Activated T-helper 1 cell treated with anti-CD3 and anti-CD28 coated beads, Interleukin-12 subunit alpha, Interleukin-12 subunit beta, Interleukin-2, Interleukin-4 antibody, amounts not matched to agents 30 ng/mL and 10 ng/mL and 1 ng/mL, durations not matched to agents 14 hours and 24 hours and 36 hours (primary cell): ENCODE measurements around the gene SLC4A7. TPM values are rescaled to one million over a fixed set of nuclear protein-coding genes. Genes with fewer than 3 reads are reported as not detected.
A peak's percentile ranks its signal among the peaks of the same experiment; 100 is the strongest.

Experiments used
- DNase-seq: peaks from one replicate; pipeline ENCODE4 v3.0.0; 2021; ENCODE audit warnings: low spot score
- H3K27ac Mint-ChIP-seq: one replicate; pipeline ENCODE4 v1.8.0; 2021; ENCODE audit warnings: mild to moderate bottlenecking, mixed read lengths
- H3K27me3 Mint-ChIP-seq: one replicate; pipeline ENCODE4 v1.8.0; 2022; ENCODE audit warnings: mild to moderate bottlenecking, moderate library complexity, mixed read lengths; ENCODE audit not compliant: insufficient read depth
- H3K36me3 Mint-ChIP-seq: one replicate; pipeline ENCODE4 v1.8.0; 2021; ENCODE audit warnings: low read depth, mixed read lengths
- H3K4me1 Mint-ChIP-seq: one replicate; pipeline ENCODE4 v1.8.0; 2021; ENCODE audit warnings: low read depth, mixed read lengths
- H3K4me3 Mint-ChIP-seq: one replicate; pipeline ENCODE4 v1.8.0; 2021; ENCODE audit warnings: mild to moderate bottlenecking, moderate library complexity, mixed read lengths
- H3K9me3 Mint-ChIP-seq: one replicate; pipeline ENCODE4 v1.8.0; 2021; ENCODE audit warnings: mixed read lengths
- intact Hi-C: fragments of 100-400 bp; cut with micrococcal nuclease; formaldehyde crosslinking; loops from one replicate; pipeline ENCODE4 v1.15.1; 2024
- total RNA-seq: library from RNA; stranded (reverse); gene quantifications from 2 replicates; pipeline ENCODE4 v1.2.3, GENCODE V29; 2022

Gene SLC4A7
- total RNA-seq, 1 donor from 2014 or later: 65.5 TPM

GRCh38 chr3:27479806-27480543, 4.2 kb downstream of the SLC4A7 start:
- H3K27ac Mint-ChIP-seq: peak overlapping the region; percentile 61
- intact Hi-C loops: loop anchor here (2.0 to 5.0 kb wide), 3 partner anchors 13 to 847 kb away; no protein-coding TSS in a partner anchor
- H3K4me3 Mint-ChIP-seq: peak overlapping the region; percentile 55
- H3K27me3 Mint-ChIP-seq: no peaks in the 10 kb centered on the region
- H3K4me1 Mint-ChIP-seq: peaks cover 51% of the 10 kb centered on the region
- no peak for DNase-seq
- peaks cover 35% of the 10 kb centered on the region for H3K36me3 Mint-ChIP-seq
- H3K9me3 Mint-ChIP-seq: peaks cover 6% of the 10 kb centered on the region

GRCh38 chr3:27471923-27472550, 12.1 kb downstream of the SLC4A7 start:
- Mint-ChIP-seq H3K27me3 (no peaks in the 10 kb centered on the region), H3K9me3 (peaks cover 6% of the 10 kb centered on the region), H3K4me1 (peaks cover 11% of the 10 kb centered on the region), H3K36me3 (peaks cover 16% of the 10 kb centered on the region), H3K27ac (no peak overlapping the region), H3K4me3 (no peak overlapping the region)
- intact Hi-C loops: no loop called here
- DNase-seq: no peak

- Mint-ChIP-seq H3K4me1 (peaks cover 6% of the 10 kb centered on the region), H3K36me3 (peaks cover 7% of the 10 kb centered on the region), H3K9me3 (no peaks in the 10 kb centered on the region), H3K27me3 (no peaks in the 10 kb centered on the region), H3K27ac (no peak overlapping the region), H3K4me3 (no peak overlapping the region)
- intact Hi-C loops: loop anchor here (5.0 kb wide), 1 partner anchor 336 kb away; no protein-coding TSS in a partner anchor
- DNase-seq: no peak
These were observed 15.8 kb downstream of the SLC4A7 start for GRCh38 chr3:27468283-27468886.

- H3K9me3 Mint-ChIP-seq: no peaks in the 10 kb centered on the region
- H3K27ac Mint-ChIP-seq: no peak overlapping the region
- H3K36me3 Mint-ChIP-seq: peaks cover 5% of the 10 kb centered on the region
- no peaks in the 10 kb centered on the region for H3K27me3 Mint-ChIP-seq
- peaks cover 8% of the 10 kb centered on the region for H3K4me1 Mint-ChIP-seq
- DNase-seq: no peak
- intact Hi-C loops: loop anchor here (1.0 to 5.0 kb wide), 4 partner anchors 13 to 335 kb away; no protein-coding TSS in a partner anchor
- no peak overlapping the region for H3K4me3 Mint-ChIP-seq
These were observed 16.6 kb downstream of the SLC4A7 start for GRCh38 chr3:27467545-27467944.

- intact Hi-C loops: loop anchor here (5.0 kb wide), 1 partner anchor 332 kb away; no protein-coding TSS in a partner anchor
- peaks cover 9% of the 10 kb centered on the region for H3K36me3 Mint-ChIP-seq
- peaks cover 13% of the 10 kb centered on the region for H3K4me1 Mint-ChIP-seq
- no peaks in the 10 kb centered on the region for H3K9me3 Mint-ChIP-seq
- no peak for DNase-seq
- no peaks in the 10 kb centered on the region for H3K27me3 Mint-ChIP-seq
- H3K27ac Mint-ChIP-seq: no peak overlapping the region
- H3K4me3 Mint-ChIP-seq: no peak overlapping the region
These were observed 19.5 kb downstream of the SLC4A7 start for GRCh38 chr3:27464646-27465045.

GRCh38 chr3:27462228-27462627, 22.0 kb downstream of the SLC4A7 start:
- Mint-ChIP-seq H3K4me3 (no peak overlapping the region), H3K36me3 (peaks cover 14% of the 10 kb centered on the region), H3K27me3 (no peaks in the 10 kb centered on the region), H3K9me3 (no peaks in the 10 kb centered on the region), H3K27ac (no peak overlapping the region), H3K4me1 (peaks cover 8% of the 10 kb centered on the region)
- intact Hi-C loops: no loop called here
- DNase-seq: no peak

- Mint-ChIP-seq H3K4me1 (peaks cover 19% of the 10 kb centered on the region), H3K4me3 (no peak overlapping the region), H3K27ac (no peak overlapping the region), H3K9me3 (no peaks in the 10 kb centered on the region), H3K36me3 (peaks cover 14% of the 10 kb centered on the region), H3K27me3 (no peaks in the 10 kb centered on the region)
- intact Hi-C loops: loop anchor here (10.0 kb wide), 1 partner anchor 176 kb away; no protein-coding TSS in a partner anchor
- no peak for DNase-seq
These were observed 25.3 kb downstream of the SLC4A7 start for GRCh38 chr3:27458929-27459328.

- Mint-ChIP-seq H3K4me1 (peaks cover 28% of the 10 kb centered on the region), H3K27me3 (no peaks in the 10 kb centered on the region), H3K4me3 (no peak overlapping the region), H3K36me3 (peaks cover 9% of the 10 kb centered on the region), H3K9me3 (no peaks in the 10 kb centered on the region), H3K27ac (no peak overlapping the region)
- no peak for DNase-seq
- intact Hi-C loops: loop anchor here (10.0 kb wide), 1 partner anchor 178 kb away; no protein-coding TSS in a partner anchor
These were observed 27.6 kb downstream of the SLC4A7 start for GRCh38 chr3:27456554-27456953.

- Mint-ChIP-seq H3K27me3 (no peaks in the 10 kb centered on the region), H3K4me1 (peaks cover 33% of the 10 kb centered on the region), H3K9me3 (no peaks in the 10 kb centered on the region), H3K27ac (peak overlapping the region; percentile 85), H3K4me3 (peak overlapping the region; percentile 1), H3K36me3 (peaks cover 11% of the 10 kb centered on the region)
- no peak for DNase-seq
- intact Hi-C loops: loop anchor here (1.0 to 10.0 kb wide), 4 partner anchors 28 to 894 kb away; partner anchors contain the start of genes AZI2 and ZCWPW2
These were observed 29.3 kb downstream of the SLC4A7 start for GRCh38 chr3:27454914-27455313.

- H3K27me3 Mint-ChIP-seq: no peaks in the 10 kb centered on the region
- H3K4me3 Mint-ChIP-seq: peak overlapping the region; percentile 40
- H3K9me3 Mint-ChIP-seq: no peaks in the 10 kb centered on the region
- DNase-seq: no peak
- H3K4me1 Mint-ChIP-seq: peaks cover 33% of the 10 kb centered on the region
- peaks cover 11% of the 10 kb centered on the region for H3K36me3 Mint-ChIP-seq
- H3K27ac Mint-ChIP-seq: peak overlapping the region; percentile 85
- intact Hi-C loops: loop anchor here (2.0 to 10.0 kb wide), 3 partner anchors 57 to 894 kb away; partner anchors contain the start of genes AZI2 and ZCWPW2
These were observed 29.7 kb downstream of the SLC4A7 start for GRCh38 chr3:27454461-27454860.

- Mint-ChIP-seq H3K36me3 (peaks cover 15% of the 10 kb centered on the region), H3K27me3 (no peaks in the 10 kb centered on the region), H3K27ac (no peak overlapping the region), H3K4me1 (peaks cover 33% of the 10 kb centered on the region), H3K4me3 (no peak overlapping the region), H3K9me3 (no peaks in the 10 kb centered on the region)
- intact Hi-C loops: loop anchor here (5.0 to 10.0 kb wide), 2 partner anchors 55 to 182 kb away; no protein-coding TSS in a partner anchor
- no peak for DNase-seq
These were observed 31.7 kb downstream of the SLC4A7 start for GRCh38 chr3:27452368-27453090.

GRCh38 chr3:27451842-27452241, 32.3 kb downstream of the SLC4A7 start:
- Mint-ChIP-seq H3K27ac (no peak overlapping the region), H3K36me3 (peaks cover 13% of the 10 kb centered on the region), H3K4me3 (no peak overlapping the region), H3K27me3 (no peaks in the 10 kb centered on the region), H3K4me1 (peaks cover 33% of the 10 kb centered on the region), H3K9me3 (no peaks in the 10 kb centered on the region)
- no peak for DNase-seq
- intact Hi-C loops: loop anchor here (5.0 to 10.0 kb wide), 2 partner anchors 55 to 183 kb away; no protein-coding TSS in a partner anchor
